NCI-H226 (cell line): Measurements from ENCODE around the gene COL9A1.

Experiments used
- DNase-seq: peaks from one replicate; pipeline ENCODE4 v3.0.0-alpha.2; 2015

COL9A1 gene

GRCh38 chr6:70221715-70222438, 81.0 kb downstream of the COL9A1 start:
- no peak for DNase-seq

DNA sequence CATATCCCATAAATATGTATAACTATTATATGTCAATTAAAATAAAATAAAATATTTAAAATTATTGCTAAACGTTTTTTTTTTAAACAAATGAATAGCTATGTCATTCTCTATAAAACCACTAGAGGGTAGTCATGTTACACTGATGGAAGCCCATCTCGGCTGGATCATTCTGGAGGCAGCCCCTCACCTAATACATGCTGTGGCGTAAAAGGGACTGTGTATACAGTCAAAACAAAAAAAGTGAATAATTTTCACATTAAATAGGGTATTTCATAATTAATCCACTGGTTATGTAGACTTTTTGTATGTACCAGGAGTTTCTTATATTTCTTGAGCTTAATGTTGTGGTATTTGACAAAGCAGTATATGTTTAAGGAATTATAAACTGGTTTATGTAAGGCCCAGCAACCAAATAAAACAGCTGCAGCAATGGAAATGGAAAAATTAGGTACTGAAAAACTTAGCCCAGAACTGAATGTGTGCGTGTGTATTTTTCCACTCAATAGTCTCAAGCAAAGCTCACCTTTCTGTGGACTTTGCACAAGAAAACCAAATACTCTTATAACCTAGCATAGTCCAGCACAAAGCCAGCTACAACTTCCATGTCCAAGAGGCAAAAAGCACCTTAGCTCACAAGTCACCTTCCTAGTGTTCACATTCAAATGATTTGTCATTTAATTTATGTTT, 81.7 kb downstream of the COL9A1 start:
- DNase-seq: no peak

GRCh38 chr6:70219943-70220613, 82.8 kb downstream of the COL9A1 start:
- no peak for DNase-seq

DNA sequence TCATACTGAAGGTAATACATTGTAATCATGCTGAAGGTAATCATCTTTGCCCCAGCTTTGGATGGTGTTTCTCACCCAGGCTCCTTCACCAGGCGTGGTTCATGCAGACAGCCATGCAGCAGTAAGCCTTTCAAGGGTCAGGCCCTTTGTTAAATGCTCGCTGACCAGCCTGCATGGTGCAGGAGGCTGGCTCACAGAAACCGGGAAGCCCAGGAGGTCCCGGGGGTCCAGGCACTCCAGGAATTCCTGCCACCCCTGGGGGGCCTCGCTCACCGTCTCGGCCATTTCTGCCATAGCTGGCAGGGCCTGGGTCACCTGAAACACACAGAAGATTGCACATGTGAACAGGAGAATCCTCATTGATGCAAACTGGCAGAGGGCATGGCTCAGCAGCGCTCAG, 86.1 kb downstream of the COL9A1 start:
- no peak for DNase-seq

DNA sequence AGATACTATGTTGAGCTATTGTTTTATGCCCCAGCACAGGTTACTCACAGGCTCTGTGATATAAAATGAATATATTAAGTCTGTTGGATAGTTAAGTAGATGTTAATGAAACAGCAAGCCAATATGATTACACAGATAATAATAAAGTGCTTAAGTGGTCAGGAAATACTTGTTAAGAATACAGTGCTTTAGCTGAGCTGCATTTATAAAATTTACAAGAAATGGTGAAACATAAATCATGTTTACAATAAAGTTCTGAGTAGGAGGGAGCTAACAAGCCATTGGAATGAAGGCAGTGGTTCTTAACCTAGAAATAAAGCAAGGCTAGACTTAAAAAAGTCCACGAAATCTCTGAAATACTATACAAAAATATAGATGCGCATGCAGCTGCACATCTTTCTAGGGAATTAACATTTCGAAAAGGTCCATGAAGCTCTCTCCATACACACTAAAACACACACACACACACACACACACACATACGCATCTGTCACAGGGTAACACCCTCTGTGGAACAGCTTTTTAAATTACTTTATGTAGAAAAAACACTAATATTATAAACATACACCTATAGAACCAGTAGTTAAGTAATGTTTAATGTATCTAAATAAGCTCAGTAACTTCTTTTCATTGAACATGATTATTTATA, 87.3 kb downstream of the COL9A1 start:
- DNase-seq: no peak

DNA sequence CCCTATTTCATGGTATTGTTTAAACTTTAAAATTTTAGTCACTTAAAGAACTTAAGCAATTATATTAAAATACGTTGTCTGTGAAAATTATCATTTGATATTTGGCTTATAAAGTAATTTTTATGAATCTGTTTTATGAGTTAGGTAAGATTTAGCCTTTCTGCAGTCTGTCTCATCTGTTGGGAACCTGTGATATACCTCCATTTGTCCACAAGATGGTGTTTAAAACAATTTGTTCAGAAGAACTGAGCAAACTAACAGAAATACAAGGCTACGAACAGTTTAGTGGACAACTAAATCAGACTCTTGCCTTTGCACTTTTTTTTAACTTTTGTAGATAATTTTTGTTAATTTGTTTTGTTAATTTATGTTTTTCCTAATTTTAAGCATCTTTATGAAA, 92.4 kb downstream of the COL9A1 start:
- no peak for DNase-seq

- DNase-seq: no peak
These were observed 94.6 kb downstream of the COL9A1 start for GRCh38 chr6:70208235-70208790.

DNA sequence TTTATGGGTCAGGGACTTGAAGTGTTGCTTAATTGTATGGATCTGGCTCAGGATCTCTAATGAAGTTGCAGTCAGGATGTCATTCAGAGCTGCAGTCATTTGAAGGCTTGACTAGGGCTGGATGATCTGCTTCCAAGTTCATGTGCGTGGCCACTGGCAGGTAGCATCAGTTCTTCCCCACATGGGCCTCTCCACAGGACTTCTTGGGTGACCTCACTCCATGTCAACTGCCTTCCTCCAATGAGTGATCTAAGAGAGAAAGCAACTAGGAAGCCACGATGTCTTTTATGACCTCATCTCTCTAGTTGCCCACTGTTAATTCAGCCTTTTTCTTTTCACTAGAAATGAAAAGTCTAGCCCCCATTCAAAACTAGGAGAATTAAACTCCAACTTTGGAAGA, 104.1 kb downstream of the COL9A1 start:
- DNase-seq: no peak

GRCh38 chr6:70196531-70196930, 106.4 kb downstream of the COL9A1 start:
- DNase-seq: no peak

DNA sequence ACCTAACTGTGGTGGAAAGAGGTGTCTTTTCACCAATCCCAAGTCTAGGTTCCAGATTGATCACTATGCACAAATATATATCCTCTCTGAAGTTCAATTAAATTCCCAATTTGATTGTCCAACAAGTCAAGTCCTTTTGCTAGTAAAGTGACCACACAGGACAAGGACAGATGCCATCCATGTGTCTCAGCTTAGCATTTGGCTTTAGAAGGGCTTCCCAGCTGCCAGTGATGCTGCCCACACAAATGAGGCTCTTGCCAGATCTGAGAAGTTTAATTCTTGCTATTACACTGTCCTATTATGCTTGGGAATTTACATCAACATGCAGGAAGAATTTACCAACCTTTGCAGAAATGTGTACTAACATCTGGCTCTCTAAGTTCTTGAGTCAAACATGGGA, 108.5 kb downstream of the COL9A1 start:
- DNase-seq: no peak

DNA sequence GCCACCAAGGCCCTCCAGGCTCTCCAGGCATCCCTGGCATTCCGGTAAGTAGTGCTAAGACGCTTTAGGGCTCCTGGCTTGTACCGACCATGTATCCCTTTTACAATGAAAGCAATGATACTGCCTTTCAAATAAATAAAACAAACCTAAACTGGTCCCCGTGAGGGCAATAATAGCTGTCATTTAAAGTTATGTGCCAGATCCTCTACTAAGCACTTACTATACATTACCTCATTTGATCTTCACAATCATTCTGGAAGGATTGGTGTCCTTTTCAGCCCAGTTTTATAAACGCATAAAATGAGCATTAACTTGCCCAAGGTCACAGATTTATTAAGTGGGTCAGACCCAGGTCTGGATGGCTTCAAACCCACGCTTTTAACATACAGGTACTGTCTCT, 114.7 kb downstream of the COL9A1 start:
- no peak for DNase-seq

DNA sequence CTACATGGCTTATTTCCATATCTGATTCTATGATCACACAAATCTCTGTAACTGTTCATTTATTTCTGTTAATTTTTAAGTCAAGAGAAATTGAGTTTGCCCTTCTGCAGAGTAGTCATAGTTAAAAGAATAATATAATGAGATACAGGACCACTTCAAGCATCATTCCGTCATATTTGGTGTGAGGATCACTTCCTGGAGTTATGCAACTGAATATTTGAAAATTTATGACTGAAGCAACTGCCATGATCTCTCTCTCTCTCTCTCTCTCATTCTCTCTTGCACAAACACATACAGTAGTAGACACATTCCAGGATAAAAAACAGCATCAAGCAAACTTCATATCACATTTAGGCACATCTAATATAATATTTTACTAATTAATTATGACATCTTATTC, 116.4 kb downstream of the COL9A1 start:
- DNase-seq: no peak

GRCh38 chr6:70184723-70185122, 118.2 kb downstream of the COL9A1 start:
- no peak for DNase-seq

- no peak for DNase-seq
These were observed 119.3 kb downstream of the COL9A1 start for GRCh38 chr6:70183538-70183937.

- no peak for DNase-seq
These were observed 121.8 kb downstream of the COL9A1 start for GRCh38 chr6:70180901-70181599.

DNA sequence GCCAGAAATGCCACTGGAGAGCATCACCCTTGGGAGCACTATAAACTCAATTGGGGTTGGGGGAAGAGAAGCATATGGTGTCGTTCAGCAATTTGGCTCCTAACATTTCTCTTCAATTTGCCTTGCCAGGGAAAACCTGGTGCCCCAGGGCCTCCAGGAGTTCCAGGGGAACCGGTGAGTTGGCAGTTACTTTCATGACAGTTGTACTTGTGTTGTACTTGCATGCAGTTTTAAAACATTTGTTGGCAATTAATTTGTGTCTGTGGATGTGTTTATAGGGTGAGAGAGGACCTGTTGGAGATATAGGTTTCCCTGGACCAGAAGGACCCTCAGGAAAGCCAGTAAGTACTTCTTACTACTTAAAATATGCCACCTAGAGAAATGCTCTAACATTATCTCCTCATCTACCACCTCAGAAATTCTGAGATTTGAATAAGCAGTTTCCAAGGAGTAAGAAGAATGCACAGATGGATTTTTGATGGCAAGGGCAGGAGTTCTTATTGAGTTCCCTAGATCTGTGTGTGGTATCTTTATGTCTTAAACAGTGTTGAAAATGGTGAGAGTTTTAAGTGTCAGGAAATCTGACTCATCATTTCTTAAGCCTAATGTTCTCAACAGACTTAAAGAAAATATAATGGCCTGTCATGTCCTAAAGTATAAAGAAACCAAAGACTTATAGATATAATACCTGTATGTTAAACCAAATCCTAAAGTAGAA, 122.5 kb downstream of the COL9A1 start:
- no peak for DNase-seq

DNA sequence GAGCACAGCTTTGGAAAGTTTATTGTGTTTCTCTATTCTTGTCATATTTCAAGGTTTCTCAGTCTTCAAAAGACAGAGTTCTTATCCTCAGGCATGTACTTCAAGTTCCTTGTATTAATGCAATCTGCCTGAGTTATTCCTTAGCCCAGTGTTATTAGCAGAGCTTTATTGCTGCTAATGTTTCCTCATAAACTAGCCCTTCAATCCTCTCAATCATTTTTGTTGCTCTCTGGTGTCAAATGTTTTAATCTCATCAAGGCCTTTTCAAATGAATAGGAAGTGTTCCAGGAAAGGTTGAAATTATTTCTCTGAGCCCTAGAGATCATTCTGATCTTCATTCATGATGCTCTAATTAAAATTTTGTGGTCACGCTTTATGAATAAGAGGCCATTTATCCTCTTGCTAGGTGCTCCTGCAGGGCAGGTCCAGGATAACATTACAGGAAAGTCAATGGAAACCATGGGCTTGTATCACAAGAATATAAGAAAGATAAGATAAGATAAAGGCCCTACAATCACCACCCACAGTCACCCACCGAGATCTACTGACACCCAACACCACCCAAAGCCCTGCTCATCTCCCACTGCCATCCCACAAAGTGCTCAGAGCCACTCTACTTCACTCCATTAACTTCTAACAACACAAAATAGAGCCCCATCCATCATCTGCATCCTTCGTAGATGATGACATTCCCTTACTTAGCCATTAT, 125.9 kb downstream of the COL9A1 start:
- no peak for DNase-seq

DNA sequence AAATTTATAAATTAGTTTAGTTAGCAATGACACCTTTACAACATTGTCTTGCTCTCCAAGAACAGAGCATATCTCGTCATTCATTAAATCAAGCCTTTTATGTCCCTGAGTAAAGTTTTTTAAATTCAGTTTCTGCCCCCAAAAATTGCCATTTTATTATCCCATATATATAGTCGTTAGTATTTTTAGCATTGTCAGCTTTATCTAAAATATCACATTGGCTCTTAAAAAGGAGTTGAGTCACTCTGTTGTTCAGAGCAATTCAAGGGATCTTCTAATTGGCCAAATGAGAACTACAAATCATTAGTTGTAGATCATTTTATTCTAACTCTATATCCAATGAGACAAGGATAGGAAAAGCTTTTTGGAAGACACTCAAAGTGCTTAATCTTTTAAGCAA, 127.1 kb downstream of the COL9A1 start:
- no peak for DNase-seq

GRCh38 chr6:70172252-70172651, 130.6 kb downstream of the COL9A1 start:
- no peak for DNase-seq

DNA sequence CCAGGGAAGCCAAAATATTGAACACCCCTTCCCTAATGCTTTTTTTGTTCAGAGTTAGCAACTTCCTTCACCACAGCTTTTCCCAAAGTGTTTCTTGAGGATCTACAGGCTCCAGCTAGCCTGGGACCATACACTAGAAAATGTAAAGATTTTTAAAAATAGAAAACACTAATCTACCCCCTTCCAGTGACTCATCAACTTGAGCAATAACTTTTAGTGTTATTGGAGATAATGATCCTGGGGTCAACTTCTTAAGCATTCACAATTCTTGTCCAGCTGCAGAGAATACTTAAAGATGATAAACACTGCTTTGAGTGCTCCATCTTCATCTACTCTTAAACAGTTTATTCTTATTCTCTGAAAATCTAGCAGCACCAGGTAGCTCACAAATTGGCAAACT, 131.6 kb downstream of the COL9A1 start:
- no peak for DNase-seq

GRCh38 chr6:70168681-70169377, 134.1 kb downstream of the COL9A1 start:
- no peak for DNase-seq
